EL (cell line): Measurements from ENCODE around the gene DPP6.
"Not testable (repeated sequence)": the region's sequence is repeated elsewhere in the genome, so short reads cannot be mapped to it uniquely, and the experiment has no call there.

Source experiments
- DNase-seq: peaks from one replicate; pipeline ENCODE4 v3.0.0-alpha.2; 2016

DPP6 gene

DNA sequence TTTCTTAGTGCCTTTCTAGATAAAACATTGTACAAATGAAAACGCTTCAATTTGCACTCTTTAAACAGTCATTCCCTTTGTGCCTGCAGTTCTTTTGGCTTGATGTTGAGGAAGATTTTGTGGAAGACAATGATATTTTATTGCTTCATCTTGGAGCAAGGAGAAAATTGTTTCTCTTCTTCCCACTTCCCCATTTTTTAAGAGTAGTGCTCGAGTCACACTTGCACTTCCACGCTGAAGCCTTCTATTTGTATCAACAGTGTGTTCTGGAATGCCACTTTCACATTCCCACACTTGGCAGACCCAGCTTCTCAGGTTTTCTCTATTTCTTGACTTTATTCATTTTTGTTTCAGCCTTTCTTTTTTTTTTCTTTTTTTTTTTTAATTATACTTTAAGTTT, 581.4 kb downstream of the DPP6 start:
- DNase-seq = no peak

DNA sequence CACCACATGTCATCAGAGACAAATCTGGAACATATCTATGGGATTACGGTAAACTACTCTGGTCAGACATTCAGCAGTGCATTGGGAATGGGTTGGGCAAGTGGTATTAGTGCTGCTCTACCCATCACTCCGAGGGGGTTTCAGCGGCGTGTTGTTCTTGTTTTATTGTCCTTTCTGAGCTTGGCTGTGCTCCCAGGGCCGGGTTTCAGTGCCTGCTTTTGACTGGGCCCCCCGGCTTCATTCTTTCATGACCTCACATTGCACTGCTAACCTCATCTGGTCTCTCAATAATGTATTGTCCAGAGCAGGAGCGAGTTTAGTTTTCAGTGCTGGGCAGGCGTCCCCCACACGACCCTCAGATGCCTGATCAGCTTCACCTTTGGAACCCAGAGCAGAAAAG, 586.1 kb downstream of the DPP6 start:
- no peak for DNase-seq

- DNase-seq = no peak
These were observed 588.2 kb downstream of the DPP6 start for GRCh38 chr7:154640266-154640865.

- no peak for DNase-seq
These were observed 588.7 kb downstream of the DPP6 start for GRCh38 chr7:154640917-154641316.

DNA sequence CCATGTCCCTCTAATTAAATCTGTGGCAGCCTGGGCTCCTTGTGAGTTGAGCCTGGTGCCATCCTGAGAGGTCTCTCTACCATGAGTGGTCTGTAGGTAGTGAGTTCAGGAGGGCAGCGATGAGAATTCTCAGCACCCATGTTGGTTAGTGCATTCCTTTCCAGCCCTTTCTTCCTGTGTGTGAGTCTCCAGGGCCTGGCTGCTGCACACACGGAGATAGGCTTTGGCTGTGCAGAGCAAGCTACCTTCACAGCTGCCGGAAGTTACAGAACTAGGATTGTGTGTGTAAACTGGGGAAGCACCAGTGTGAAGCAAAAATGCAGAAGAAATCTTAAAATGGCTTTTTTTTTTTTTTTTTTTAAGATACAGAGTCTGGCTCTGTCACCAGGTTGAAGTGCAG, 592.2 kb downstream of the DPP6 start:
- no peak for DNase-seq

GRCh38 chr7:154646126-154647013, 594.2 kb downstream of the DPP6 start:
- no peak for DNase-seq

- DNase-seq = no peak
These were observed 595.4 kb downstream of the DPP6 start for GRCh38 chr7:154647625-154648024.

GRCh38 chr7:154649015-154649414, 596.8 kb downstream of the DPP6 start:
- DNase-seq = no peak

GRCh38 chr7:154649434-154649833, 597.2 kb downstream of the DPP6 start:
- DNase-seq = no peak

DNA sequence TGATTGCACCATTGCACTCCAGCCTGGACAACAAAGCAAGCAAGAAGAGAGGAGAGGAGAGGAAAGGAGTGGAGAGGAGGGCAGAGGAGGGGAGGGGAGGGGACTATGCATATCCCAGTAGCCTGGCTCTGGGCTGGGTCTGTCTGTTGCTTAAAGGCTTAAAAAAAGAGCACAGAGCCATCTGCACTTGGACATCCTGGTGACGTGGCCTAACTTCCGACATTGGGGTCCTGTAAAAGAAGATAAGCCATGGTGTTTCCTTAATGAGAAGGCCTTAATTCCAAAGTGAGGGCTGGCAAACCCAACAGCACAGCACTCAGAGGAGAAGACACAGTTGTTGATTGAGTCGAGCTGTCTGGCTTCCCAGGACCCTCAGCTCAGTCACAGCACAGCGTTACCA, 598.1 kb downstream of the DPP6 start:
- DNase-seq = no peak

DNA sequence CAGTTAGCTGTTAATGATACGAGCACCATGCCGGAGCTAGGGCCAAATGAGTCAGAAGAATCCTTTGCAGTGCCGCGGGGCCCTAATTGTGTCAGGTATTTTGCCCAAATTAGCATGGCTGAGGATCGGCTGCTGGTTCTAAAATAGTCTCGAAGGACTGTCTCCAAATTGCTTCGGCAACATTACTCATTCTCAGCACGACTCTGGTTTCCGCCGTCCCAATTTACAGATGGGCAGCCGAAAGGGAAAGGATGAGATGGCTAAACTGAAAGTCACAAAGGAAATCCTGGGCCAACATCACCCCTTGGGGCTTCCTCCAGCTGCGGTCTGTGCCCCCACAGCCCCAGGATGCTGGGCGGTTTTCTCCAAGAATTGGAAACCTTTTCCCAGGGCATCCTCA, 599.3 kb downstream of the DPP6 start:
- DNase-seq = no peak

- DNase-seq = no peak
These were observed 600.4 kb downstream of the DPP6 start for GRCh38 chr7:154652564-154652963.

- DNase-seq = no peak
These were observed 601.1 kb downstream of the DPP6 start for GRCh38 chr7:154653281-154653680.

- DNase-seq = no peak
These were observed 604.4 kb downstream of the DPP6 start for GRCh38 chr7:154656618-154657017.

- no peak for DNase-seq
These were observed 614.6 kb downstream of the DPP6 start for GRCh38 chr7:154666768-154667167.

DNA sequence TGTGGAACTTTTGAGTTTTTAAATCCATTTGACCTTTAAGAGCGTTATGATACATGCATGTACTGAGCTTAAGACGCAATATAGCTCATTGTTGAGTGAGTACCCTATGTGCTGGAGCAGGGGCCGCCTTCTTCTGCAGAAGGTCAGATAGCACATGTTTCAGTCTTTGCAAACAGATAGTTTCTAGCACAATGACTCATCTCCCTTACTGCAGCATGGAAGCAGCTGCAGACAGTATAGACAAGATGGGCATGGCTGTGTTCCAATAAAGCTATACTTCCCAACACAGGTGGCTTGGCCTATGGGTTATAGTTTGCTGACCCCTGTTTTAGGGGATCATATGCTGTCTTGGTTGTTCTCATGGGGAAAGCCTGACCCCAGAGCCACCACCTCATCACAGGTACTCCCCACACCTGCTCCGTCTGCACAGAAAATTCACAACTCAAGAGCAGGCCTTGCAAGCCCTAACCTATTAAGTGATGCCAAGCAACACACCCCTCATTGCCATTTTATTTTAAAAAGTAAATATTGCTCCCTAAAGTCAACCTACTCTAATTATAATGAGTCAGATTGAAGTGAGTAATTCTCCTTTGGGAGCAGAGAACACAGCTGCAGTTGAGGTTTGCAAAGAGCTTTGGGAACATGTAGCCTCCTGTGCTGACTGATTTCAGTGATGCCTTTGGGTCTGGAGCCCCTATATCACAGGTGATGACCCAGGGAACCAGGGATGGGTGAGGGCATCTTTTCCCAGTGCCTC, 620.6 kb downstream of the DPP6 start:
- DNase-seq = no peak

GRCh38 chr7:154674191-154674590, 622.0 kb downstream of the DPP6 start:
- no peak for DNase-seq

- DNase-seq = no peak
These were observed 623.4 kb downstream of the DPP6 start for GRCh38 chr7:154675560-154675959.

- DNase-seq = not testable (repeated sequence)
These were observed 623.8 kb downstream of the DPP6 start for GRCh38 chr7:154676033-154676421.

- DNase-seq = no peak
These were observed 624.4 kb downstream of the DPP6 start for GRCh38 chr7:154676422-154677073.

DNA sequence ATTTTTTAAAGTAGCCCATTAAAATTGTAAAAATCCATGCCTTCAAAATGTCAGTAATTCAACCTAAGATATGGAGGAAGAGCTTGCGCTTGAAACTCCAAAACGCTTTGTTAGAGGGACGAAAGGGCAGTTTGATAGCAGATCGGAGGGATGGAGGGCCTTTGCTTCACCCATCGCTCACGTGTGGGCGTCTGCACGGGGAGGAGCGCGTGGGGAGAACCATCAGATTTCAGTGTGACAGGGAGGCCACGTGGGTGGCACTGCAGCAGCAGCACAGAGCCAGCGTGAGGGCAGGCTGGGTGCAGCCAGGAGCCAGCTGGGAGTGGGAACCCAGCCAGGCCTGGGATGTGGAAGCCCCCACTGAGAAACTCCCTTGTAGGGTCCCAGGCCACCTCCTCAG, 625.3 kb downstream of the DPP6 start:
- no peak for DNase-seq

DNA sequence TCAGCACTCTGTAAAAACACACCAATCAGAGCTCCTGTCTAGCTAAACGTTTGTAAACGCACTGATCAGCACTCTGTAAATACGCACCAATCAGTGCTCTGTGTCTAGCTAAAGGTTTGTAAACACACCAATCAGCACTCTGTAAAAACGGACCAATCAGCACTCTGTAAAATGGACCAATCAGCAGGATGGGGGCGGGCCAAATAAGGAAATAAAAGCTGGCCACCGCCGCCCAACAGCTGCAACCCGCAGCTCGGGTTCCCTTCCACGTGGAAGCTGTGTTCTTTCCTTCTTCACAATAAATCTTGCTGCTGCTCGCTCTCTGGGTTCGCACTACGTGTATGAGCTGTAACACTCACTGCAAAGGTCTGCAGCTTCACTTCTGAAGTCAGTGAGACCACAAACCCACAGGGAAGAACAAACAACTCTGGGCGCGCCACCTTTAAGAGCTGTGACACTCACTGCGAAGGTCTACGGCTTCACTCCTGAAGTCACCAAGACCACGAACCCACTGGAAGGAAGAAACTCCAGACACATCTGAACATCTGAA, 625.9 kb downstream of the DPP6 start:
- DNase-seq = not testable (repeated sequence)
